Naive thymus-derived CD8-positive, alpha-beta T cell (primary cell): ENCODE measurements around the gene ZC3H18. TPM values are rescaled to one million over a fixed set of nuclear protein-coding genes. Genes with fewer than 3 reads are reported as not detected.

Experiments used
- ATAC-seq, 2 donors: fragments of 150-1000 bp; cut with Tn5 transposase in 1 of 2; sonication (Bioruptor Pico), chemical (Tn5 transposase) in 1 of 2; 1 replicate in 1 of 2; 2 replicates in 1 of 2; pipeline ENCODE4 v1.10.0; 2021; ENCODE audit warnings: mild to moderate bottlenecking in 2 of 2, moderate library complexity in 2 of 2
- POLR2A ChIA-PET: fragments of 350-600 bp; sonication (Branson Sonifier 250); formaldehyde crosslinking; loops from one replicate; lab custom pipeline; 2021; ENCODE audit warnings: antibody characterized with exemption; lab: Charles Lee
- DNase-seq, 10 donors: peaks; one replicate each; pipeline versions ENCODE4 v3.0.0 to v3.0.0-alpha.2; 2020 to 2022
- H3K27ac Mint-ChIP-seq, 10 donors: one replicate each; pipeline ENCODE4 v1.8.0; 2020 to 2022; ENCODE audit warnings: mild to moderate bottlenecking in 10 of 10, mixed read lengths in 10 of 10, moderate library complexity in 4 of 10, inconsistent platforms in 1 of 10
- H3K27me3 Mint-ChIP-seq, 5 donors: one replicate each; pipeline ENCODE4 v1.8.0; 2021 to 2022; ENCODE audit warnings: mixed read lengths in 5 of 5
- H3K36me3 Mint-ChIP-seq, 3 donors: one replicate each; pipeline ENCODE4 v1.8.0; 2020 to 2022; ENCODE audit warnings: mixed read lengths in 3 of 3, mild to moderate bottlenecking in 2 of 3, inconsistent platforms in 1 of 3
- H3K4me1 Mint-ChIP-seq, 4 donors: one replicate each; pipeline ENCODE4 v1.8.0; 2021 to 2022; ENCODE audit warnings: mixed read lengths in 4 of 4
- H3K4me3 Mint-ChIP-seq, 10 donors: one replicate each; pipeline ENCODE4 v1.8.0; 2020 to 2022; ENCODE audit warnings: mild to moderate bottlenecking in 10 of 10, mixed read lengths in 10 of 10, moderate library complexity in 6 of 10, inconsistent platforms in 1 of 10
- H3K9me3 Mint-ChIP-seq, 9 donors: one replicate each; pipeline ENCODE4 v1.8.0; 2020 to 2022; ENCODE audit warnings: mixed read lengths in 9 of 9, mild to moderate bottlenecking in 3 of 9, inconsistent platforms in 1 of 9, moderate library complexity in 1 of 9
- polyA plus RNA-seq, 3 donors: library from polyadenylated mRNA; unstranded; fragments of 300-500 nt; fragmentation: Illumina TruSeq; gene quantifications; one replicate each; pipeline ENCODE4 v1.2.3, GENCODE V29; 2021
- total RNA-seq, 8 experiments: library from RNA in 2 of 8; stranded (reverse) in 2 of 8; gene quantifications; one replicate each; pipeline ENCODE4 v1.2.3 and lab custom pipeline; 2021 to 2026

Gene ZC3H18
- total and polyA plus RNA-seq, 5 experiments from 2014 or later = 7.3 to 81.2 (median 25.1) TPM

DNA sequence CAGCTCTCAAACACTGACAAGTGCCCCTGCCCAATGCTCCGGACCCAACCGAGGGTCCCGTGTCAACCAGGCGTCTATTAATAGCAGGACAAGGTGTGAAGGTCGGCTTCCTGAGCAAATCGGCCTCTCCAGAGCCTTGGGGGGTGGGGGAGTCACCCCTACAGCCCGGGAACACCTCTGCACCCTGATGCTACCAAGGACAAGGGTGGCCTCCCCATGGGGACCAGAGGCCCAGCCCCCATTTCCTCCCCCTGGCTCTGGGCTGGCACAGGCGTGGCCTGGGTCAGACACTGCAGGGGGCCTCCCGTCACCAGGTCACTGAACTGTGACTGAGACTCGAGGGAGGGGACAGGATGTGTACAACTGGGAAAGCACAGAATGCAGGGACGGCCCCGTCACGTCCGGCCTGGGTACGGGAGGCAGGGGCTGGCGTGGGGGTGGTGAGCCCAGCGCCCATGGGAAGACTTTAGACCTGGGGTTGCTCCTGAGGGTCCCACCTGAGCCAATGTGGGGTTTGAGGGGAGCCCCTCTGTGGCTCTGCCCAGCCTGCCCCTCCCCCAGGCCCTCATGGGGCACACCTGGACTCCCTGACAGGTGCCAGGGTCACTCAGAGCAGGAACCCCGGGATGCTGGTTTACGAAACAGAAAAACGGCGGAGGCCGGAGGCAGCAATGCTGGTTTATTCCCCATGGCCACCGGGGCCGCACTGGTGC, 81.2 kb downstream of the ZC3H18 start:
- Mint-ChIP-seq H3K27me3 (no peaks in the 10 kb centered on the region), H3K4me1 (peaks cover 8 to 39% (median 25%) of the 10 kb centered on the region in 4 donors), H3K27ac (peak overlapping the region; percentile 78 to 96 (median 93)), H3K4me3 (peak overlapping the region; percentile 81 to 96 (median 90)), H3K36me3 (peaks cover 0 to 12% (median 2%) of the 10 kb centered on the region in 3 donors), H3K9me3 (no peaks in the 10 kb centered on the region)
- DNase-seq (peak in 8 of 10 donors; percentile 56 to 88 (median 66)), ATAC-seq (peak; percentile 54 to 78)
- POLR2A ChIA-PET = interaction anchor here (0.6 to 4.2 kb wide), 7 partner anchors 10 to 54 kb away, joined by 3 to 31 read pairs (median 4); partner anchors contain the start of gene MVD

DNA sequence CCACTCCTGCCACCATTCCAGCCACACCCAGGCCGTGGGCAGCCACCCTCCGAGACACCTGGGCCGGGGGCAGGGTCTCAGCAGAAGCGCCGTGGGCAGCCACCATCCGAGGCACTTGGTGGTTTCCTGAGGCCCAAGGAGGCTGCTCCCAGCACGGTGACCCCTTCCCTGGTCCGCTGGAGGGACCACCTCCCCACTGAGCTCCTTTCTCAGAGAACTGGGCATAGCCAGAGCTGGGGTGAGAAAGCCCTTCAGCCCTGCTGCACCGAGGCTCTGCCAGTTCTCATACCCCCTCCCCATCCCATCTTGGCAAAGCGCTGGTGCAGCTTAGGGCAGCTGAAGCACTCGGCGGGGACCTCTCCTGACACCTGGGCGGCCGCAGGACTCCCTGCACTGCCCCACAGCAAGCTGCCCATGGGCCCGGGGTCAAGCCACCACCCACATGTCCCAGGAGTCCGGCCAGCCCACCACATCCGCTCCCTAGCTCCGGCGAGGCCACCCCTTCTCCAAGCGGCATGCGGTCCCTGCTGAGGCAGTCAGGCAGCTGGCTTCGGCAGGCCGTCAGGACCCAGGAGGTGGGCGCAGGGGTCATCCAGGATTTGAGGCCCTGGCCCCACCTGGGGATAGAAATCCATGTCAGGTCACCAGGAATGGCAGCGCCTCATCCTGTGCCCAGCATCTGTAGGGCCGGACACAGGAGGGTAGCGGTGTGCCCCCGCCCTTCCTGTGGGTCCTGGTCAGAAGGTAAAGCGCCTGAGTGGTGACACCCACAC, 82.0 kb downstream of the ZC3H18 start:
- POLR2A ChIA-PET = interaction anchor here (0.6 to 2.5 kb wide), 5 partner anchors 9 to 53 kb away, joined by 3 to 7 read pairs (median 3); no protein-coding TSS in a partner anchor
- H3K4me3 Mint-ChIP-seq = peak overlapping the region in 8 of 10 donors; percentile 13 to 88 (median 31)

DNA sequence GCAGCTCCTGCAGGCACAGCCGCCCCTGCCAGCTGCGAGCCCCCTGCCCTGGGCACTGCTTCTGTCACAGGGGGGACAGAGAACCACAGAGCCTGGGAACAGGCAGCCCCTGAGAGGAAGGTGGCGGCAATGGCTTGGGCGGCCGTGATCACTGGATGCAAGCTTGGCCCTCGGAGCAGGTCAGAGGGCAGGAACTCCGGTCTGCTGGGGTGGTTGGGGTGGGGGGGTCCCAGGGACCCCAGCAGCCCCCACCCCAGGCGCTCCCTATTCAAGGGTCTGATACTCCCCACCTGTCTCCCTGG, 82.5 kb downstream of the ZC3H18 start:
- peak overlapping the region in 3 of 10 donors; percentile 69 to 86 (median 78) for H3K27ac Mint-ChIP-seq
- DNase-seq = no peak
- H3K36me3 Mint-ChIP-seq = peaks cover 0 to 15% (median 2%) of the 10 kb centered on the region in 3 donors

More for the DNA sequence above, 82.0 kb downstream of the ZC3H18 start:
- ATAC-seq (no peak), DNase-seq (no peak)
- peaks cover 0 to 15% (median 2%) of the 10 kb centered on the region in 3 donors for H3K36me3 Mint-ChIP-seq
- H3K9me3 Mint-ChIP-seq = no peaks in the 10 kb centered on the region
- peak overlapping the region in 8 of 10 donors; percentile 52 to 94 (median 84) for H3K27ac Mint-ChIP-seq
- no peaks in the 10 kb centered on the region for H3K27me3 Mint-ChIP-seq
- H3K4me1 Mint-ChIP-seq = peaks cover 8 to 37% (median 23%) of the 10 kb centered on the region in 4 donors

DNA sequence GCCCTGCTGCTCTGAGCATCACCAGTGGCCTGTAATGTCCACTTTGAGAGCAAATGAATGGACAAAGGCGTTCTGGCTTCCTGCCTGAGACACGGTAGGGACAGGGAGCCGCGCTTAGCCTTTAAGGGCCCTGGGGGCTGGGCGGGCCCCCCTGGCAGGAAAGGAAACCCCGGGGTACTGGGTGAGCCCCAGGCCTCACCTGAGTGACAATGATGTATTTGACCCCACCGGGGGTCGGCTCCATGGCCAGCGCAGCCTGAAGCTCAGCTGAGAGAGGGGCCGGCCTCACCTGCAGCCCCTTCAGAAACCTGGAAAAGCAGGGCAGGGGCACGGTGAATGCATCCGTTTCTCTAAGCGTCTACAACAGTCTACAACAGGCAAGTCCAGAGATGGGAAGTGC, 82.9 kb downstream of the ZC3H18 start:
- ATAC-seq (no peak), DNase-seq (no peak)
- Mint-ChIP-seq H3K4me1 (peaks cover 8 to 37% (median 23%) of the 10 kb centered on the region in 4 donors), H3K27ac (peak overlapping the region in 8 of 10 donors; percentile 47 to 89 (median 74)), H3K27me3 (no peaks in the 10 kb centered on the region), H3K4me3 (peak overlapping the region in 3 of 10 donors; percentile 26 to 47 (median 37)), H3K36me3 (peaks cover 0 to 15% (median 2%) of the 10 kb centered on the region in 3 donors), H3K9me3 (no peaks in the 10 kb centered on the region)
- POLR2A ChIA-PET = interaction anchor here (2.5 kb wide), 1 partner anchor 16 kb away, joined by 7 read pairs; no protein-coding TSS in a partner anchor

More for the DNA sequence above, 82.5 kb downstream of the ZC3H18 start:
- ATAC-seq = no peak
- no peaks in the 10 kb centered on the region for H3K27me3 Mint-ChIP-seq
- POLR2A ChIA-PET = interaction anchor here (0.8 to 2.5 kb wide), 2 partner anchors 16 to 48 kb away, joined by 4 to 7 read pairs; no protein-coding TSS in a partner anchor
- H3K4me1 Mint-ChIP-seq = peaks cover 8 to 37% (median 23%) of the 10 kb centered on the region in 4 donors
- no peaks in the 10 kb centered on the region for H3K9me3 Mint-ChIP-seq
- H3K4me3 Mint-ChIP-seq = peak overlapping the region in 2 of 10 donors; percentile 26 to 39

DNA sequence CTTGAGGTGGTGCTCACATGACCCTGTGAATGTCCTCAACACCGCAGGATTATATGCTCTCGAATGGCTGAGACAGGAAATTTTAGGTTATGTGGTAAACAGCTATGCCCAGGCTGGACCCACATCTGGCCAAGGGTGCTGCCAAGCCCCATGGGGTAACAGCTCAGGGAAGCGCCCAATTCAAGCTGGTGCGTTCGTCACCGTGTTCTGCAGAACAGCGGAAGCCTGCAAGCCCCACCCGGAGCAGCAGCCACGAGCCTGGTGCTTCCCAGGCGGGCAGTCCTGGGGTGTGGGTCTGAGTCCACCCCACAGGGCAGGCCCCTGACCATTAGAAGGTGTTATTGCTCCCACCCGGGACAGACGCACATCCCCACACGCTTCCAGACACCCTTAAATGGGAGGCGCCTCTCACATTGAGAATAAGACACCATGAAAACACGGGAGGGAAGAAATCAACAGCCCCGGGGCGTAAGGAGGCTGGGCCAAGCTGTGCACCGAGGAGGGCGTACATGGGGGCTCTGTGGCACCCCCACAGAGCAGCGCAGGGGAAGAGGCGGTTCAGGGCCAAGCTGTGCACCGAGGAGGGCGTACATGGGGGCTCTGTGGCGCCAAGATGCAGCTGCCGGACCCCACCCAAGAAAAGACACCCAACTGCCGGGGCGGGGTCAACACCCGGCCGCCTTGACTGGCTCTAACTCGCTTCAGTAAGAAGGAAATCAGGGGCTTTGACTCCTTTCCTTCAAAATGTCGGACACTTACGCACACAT, 83.6 kb downstream of the ZC3H18 start:
- H3K4me3 Mint-ChIP-seq = peak overlapping the region in 2 of 10 donors; percentile 37 to 47
- ATAC-seq (no peak), DNase-seq (no peak)
- peak overlapping the region in 8 of 10 donors; percentile 48 to 89 (median 74) for H3K27ac Mint-ChIP-seq
- peaks cover 0 to 15% (median 2%) of the 10 kb centered on the region in 3 donors for H3K36me3 Mint-ChIP-seq
- H3K9me3 Mint-ChIP-seq = no peaks in the 10 kb centered on the region
- POLR2A ChIA-PET = interaction anchor here (1.6 to 2.5 kb wide), 2 partner anchors 17 to 49 kb away, joined by 5 to 7 read pairs; no protein-coding TSS in a partner anchor
- peaks cover 8 to 33% (median 23%) of the 10 kb centered on the region in 4 donors for H3K4me1 Mint-ChIP-seq
- no peaks in the 10 kb centered on the region for H3K27me3 Mint-ChIP-seq

DNA sequence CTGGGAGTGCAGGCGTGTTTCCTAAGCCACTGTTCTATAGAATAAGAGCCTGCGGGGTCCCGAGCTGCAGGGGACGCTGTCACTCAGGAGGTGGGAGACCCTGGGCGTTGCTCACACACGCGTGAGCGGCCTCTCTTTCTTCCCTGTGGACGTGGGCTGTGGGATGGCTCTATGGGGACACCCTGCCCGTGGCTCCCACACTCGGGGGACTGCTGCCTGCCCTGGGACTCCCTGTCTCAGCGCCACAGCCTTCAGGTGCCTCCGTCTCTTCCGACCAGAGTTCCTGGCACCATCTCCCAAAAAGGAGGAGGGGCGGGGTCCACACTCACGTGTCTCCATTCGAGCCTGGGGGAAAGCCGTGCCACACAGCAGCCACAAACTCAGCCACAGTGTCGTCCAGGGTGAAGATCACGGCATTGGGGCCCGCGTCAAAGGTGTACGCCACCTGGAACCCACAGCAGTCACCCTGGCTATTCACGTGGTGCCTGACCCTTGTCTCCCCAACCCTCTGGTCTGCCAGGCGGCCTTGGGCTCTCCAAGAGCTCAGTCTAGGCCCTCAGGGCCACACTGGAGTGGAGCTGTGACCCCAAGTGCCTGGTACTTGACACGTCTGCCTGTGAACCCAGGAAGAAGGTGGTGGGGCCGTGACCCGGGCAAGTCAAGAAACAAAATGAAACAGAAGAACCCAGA, 84.3 kb downstream of the ZC3H18 start:
- peak overlapping the region in 6 of 10 donors; percentile 15 to 87 (median 73) for H3K27ac Mint-ChIP-seq
- POLR2A ChIA-PET = interaction anchor here (1.6 kb wide), 1 partner anchor 48 kb away, joined by 5 read pairs; no protein-coding TSS in a partner anchor
- DNase-seq = no peak
- peaks cover 0 to 9% (median 2%) of the 10 kb centered on the region in 3 donors for H3K36me3 Mint-ChIP-seq
- H3K4me3 Mint-ChIP-seq = no peak overlapping the region
- no peaks in the 10 kb centered on the region for H3K27me3 Mint-ChIP-seq
- H3K4me1 Mint-ChIP-seq = peaks cover 4 to 27% (median 17%) of the 10 kb centered on the region in 4 donors
- H3K9me3 Mint-ChIP-seq = no peaks in the 10 kb centered on the region
- ATAC-seq = no peak

DNA sequence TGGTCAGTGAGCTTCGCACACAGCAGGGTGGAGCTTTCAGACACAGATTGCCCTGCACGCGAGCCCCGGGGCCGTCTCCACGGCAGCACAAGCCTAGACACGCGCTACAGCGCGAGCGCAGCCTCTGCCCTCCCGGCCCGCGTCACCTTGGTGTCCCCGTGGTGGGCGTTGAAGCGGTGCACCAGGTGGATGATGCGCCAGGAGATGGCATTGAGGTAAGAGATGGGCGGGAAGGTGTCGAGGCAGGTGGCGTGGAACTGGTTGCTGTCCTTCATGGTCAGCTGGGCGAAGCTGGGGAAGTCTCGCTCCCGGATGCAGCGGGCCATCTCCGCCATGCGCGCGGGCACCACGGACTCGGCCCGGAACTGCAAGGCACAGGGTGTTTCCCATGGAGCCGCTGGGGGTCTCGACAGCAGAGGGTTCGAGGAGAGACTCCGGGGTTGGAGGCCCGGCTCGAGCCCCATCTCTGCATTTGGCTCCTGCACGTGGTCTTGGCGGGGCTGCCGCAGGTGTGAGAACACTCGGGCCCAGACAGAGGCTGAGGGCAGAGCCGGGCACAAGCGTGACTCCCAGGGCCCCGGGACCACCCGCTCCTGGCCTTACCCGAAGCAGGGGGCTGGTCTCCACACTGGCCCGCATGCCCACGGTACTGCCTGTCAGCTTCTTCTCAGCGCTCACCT, 85.0 kb downstream of the ZC3H18 start:
- Mint-ChIP-seq H3K27me3 (no peaks in the 10 kb centered on the region), H3K4me3 (no peak overlapping the region), H3K27ac (peak overlapping the region in 5 of 10 donors; percentile 29 to 87 (median 59)), H3K9me3 (no peaks in the 10 kb centered on the region), H3K36me3 (peaks cover 0 to 9% (median 2%) of the 10 kb centered on the region in 3 donors), H3K4me1 (peaks cover 4 to 26% (median 16%) of the 10 kb centered on the region in 4 donors)
- POLR2A ChIA-PET = interaction anchor here (1.6 kb wide), 1 partner anchor 48 kb away, joined by 5 read pairs; no protein-coding TSS in a partner anchor
- no peak for ATAC-seq
- no peak for DNase-seq

DNA sequence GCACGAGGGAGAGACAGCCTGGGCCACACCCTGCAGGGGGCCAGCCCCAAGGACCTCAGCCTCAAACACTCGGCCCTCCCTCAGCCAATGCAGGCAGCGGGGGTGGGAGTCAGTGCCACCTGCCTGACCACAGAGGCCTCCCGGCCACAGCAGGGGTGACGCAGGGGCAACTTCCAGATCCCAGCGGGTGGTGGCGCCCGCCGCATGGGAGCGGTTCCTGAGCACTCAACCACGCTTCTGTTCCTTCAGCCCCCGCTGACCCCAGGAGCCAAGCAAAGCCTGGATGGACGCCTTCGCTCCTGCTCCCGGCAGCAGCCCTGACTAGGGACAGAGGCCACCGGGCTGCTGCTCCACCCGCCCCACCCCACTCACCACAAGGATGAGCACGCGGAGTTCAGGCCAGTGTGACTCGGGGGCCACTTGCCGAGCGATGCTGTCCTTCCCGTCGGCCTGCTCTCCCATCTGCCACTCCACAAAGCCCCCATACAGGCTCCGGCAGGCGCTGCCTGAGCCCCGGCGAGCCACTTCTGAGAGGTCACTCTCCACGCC, 85.6 kb downstream of the ZC3H18 start:
- Mint-ChIP-seq H3K9me3 (no peaks in the 10 kb centered on the region), H3K36me3 (peaks cover 0 to 9% (median 2%) of the 10 kb centered on the region in 3 donors), H3K4me1 (peaks cover 4 to 26% (median 17%) of the 10 kb centered on the region in 4 donors), H3K27ac (no peak overlapping the region), H3K4me3 (no peak overlapping the region), H3K27me3 (no peaks in the 10 kb centered on the region)
- ATAC-seq (no peak), DNase-seq (no peak)
- POLR2A ChIA-PET = no interaction called here

DNA sequence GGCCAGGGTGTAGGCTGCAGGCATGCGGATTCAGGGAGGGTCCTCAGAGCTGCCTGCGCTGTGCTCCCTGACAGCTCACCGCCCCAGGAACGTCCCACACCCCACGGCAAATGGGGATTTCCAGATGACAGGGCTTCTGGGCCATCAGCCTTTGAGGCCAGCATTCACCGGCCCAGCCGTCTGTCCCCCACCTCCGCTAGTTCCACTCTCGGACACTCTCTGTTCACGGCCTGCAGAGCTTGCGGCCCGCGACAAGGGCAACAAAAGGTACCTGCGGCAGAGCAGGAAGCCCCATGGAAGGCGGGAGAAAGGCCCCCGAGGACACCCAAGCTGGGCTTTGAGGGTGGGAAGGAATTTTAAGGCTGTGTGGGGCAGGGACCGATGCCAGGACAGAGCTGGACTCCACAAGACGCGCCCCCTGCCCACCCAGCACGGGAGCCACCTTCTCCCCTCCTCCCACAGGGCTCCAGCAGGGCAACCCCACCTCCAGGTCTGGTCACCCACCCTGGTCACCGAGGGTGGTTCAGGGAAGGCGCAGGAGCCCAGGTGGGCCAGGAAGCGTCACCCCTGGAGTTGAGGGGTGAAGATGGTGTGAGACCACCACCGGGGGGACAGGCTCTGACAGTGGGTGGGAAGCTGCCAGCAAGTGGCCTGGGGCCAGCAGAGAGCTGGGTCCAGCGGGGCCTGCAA, 86.2 kb downstream of the ZC3H18 start:
- Mint-ChIP-seq H3K36me3 (peaks cover 0 to 9% (median 2%) of the 10 kb centered on the region in 3 donors), H3K4me3 (peak overlapping the region in 1 of 10 donors; percentile 20), H3K27me3 (no peaks in the 10 kb centered on the region), H3K27ac (peak overlapping the region in 1 of 10 donors; percentile 68), H3K9me3 (no peaks in the 10 kb centered on the region), H3K4me1 (peaks cover 3 to 27% (median 16%) of the 10 kb centered on the region in 4 donors)
- DNase-seq (no peak), ATAC-seq (no peak)
- POLR2A ChIA-PET = interaction anchor here (1.7 kb wide), 1 partner anchor 17 kb away, joined by 6 read pairs; the partner anchor contains the start of gene IL17C

DNA sequence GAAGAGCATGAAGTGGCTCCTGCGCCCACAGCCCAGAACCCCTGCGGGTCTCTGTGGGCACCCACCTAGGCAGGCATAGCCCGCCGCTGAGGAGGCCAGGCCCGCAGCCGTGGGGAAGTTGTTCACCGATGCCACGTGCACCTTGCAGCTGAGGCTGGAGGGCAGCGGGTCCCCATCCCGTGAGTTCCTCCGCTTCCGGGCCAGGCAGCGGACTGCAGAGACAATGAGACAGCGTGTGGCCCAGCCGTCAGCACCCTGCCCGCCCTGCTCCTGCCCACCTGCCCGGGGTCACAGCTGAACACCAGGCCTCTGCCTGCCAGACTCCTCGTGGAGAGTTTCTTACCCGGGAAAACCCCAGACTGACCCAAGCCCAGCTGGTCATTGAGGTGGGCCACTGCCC, 87.2 kb downstream of the ZC3H18 start:
- Mint-ChIP-seq H3K4me1 (peaks cover 4 to 28% (median 21%) of the 10 kb centered on the region in 4 donors), H3K36me3 (peaks cover 0 to 9% (median 2%) of the 10 kb centered on the region in 3 donors), H3K4me3 (no peak overlapping the region), H3K9me3 (no peaks in the 10 kb centered on the region), H3K27ac (no peak overlapping the region), H3K27me3 (no peaks in the 10 kb centered on the region)
- DNase-seq (no peak), ATAC-seq (no peak)
- POLR2A ChIA-PET = interaction anchor here (1.7 kb wide), 1 partner anchor 18 kb away, joined by 6 read pairs; the partner anchor contains the start of gene IL17C
